Liver (tissue), 9 donors: Measurements from ENCODE around the gene FOXJ2. TPM values are rescaled to one million over a fixed set of nuclear protein-coding genes. Genes with fewer than 3 reads are reported as not detected.

Source experiments
- DNase-seq: peaks from one replicate; pipeline ENCODE4 v3.0.0-alpha.2; 2017; ENCODE audit warnings: low spot score
- H3K27ac ChIP-seq, 2 donors: one replicate each; pipeline ENCODE4 v1.7.0; 2013; ENCODE audit warnings: inconsistent platforms in 2 of 2, low read length in 2 of 2, control low read depth in 1 of 2, low read depth in 1 of 2, mild to moderate bottlenecking in 1 of 2
- H3K27me3 ChIP-seq, 4 donors: one replicate each; pipeline versions ENCODE4 v1.6.1 to v1.7.0; 2013; ENCODE audit warnings: low read length in 3 of 4, inconsistent platforms in 1 of 4, mild to moderate bottlenecking in 1 of 4, moderate library complexity in 1 of 4; ENCODE audit not compliant: control insufficient read depth in 4 of 4, insufficient read depth in 4 of 4
- H3K36me3 ChIP-seq, 4 donors: one replicate each; pipeline versions ENCODE4 v1.6.1 to v1.7.0; 2013; ENCODE audit warnings: low read length in 3 of 4, mild to moderate bottlenecking in 3 of 4, low read depth in 1 of 4, moderate library complexity in 1 of 4; ENCODE audit not compliant: control insufficient read depth in 4 of 4, insufficient read depth in 3 of 4
- H3K4me1 ChIP-seq, 4 donors: one replicate each; pipeline versions ENCODE4 v1.6.1 to v1.7.0; 2013; ENCODE audit warnings: low read length in 3 of 4, mild to moderate bottlenecking in 3 of 4, moderate library complexity in 1 of 4; ENCODE audit not compliant: control insufficient read depth in 4 of 4, insufficient read depth in 4 of 4
- H3K4me3 ChIP-seq, 3 donors: one replicate each; pipeline versions ENCODE4 v1.6.1 to v1.7.0; 2013; ENCODE audit warnings: low read length in 3 of 3, control low read depth in 1 of 3, low read depth in 1 of 3, mild to moderate bottlenecking in 1 of 3
- H3K9ac ChIP-seq, 2 donors: one replicate each; pipeline ENCODE4 v1.7.0; 2013; ENCODE audit warnings: low read length in 2 of 2, mild to moderate bottlenecking in 2 of 2, moderate library complexity in 2 of 2, control low read depth in 1 of 2, low read depth in 1 of 2
- H3K9me3 ChIP-seq, 4 donors: one replicate each; pipeline versions ENCODE4 v1.6.1 to v1.7.0; 2013; ENCODE audit warnings: low read length in 3 of 4; ENCODE audit not compliant: control insufficient read depth in 4 of 4
- EGR1 ChIP-seq, 2 donors: IDR thresholded peaks; 2 replicates each; pipeline ENCODE4 v1.6.1; 2016 to 2018; ENCODE audit warnings: antibody characterized with exemption in 2 of 2, low read depth in 2 of 2
- GABPA ChIP-seq, 2 donors: IDR thresholded peaks in 1 of 2; conservative IDR thresholded peaks in 1 of 2; 2 replicates each; pipeline ENCODE4 v1.6.1; 2016; ENCODE audit warnings: antibody characterized with exemption in 2 of 2, mild to moderate bottlenecking in 1 of 2, moderate library complexity in 1 of 2
- HNF4A ChIP-seq, 2 donors: conservative IDR thresholded peaks; 2 replicates each; pipeline ENCODE4 v1.6.1; 2016; ENCODE audit warnings: antibody characterized with exemption in 2 of 2, mild to moderate bottlenecking in 2 of 2
- HNF4G ChIP-seq: IDR thresholded peaks from 2 replicates; pipeline ENCODE4 v1.6.1; 2016; ENCODE audit warnings: antibody characterized with exemption
- JUND ChIP-seq, 2 donors: IDR thresholded peaks; 2 replicates each; pipeline ENCODE4 v1.6.1; 2016; ENCODE audit warnings: antibody characterized with exemption in 2 of 2
- NR2F2 ChIP-seq: IDR thresholded peaks from 2 replicates; pipeline ENCODE4 v1.6.1; 2016; ENCODE audit warnings: antibody characterized with exemption
- RAD21 ChIP-seq, 2 donors: IDR thresholded peaks; 2 replicates each; pipeline ENCODE4 v1.6.1; 2016; ENCODE audit warnings: antibody characterized with exemption in 2 of 2, mild to moderate bottlenecking in 2 of 2
- RXRA ChIP-seq, 2 donors: IDR thresholded peaks; 2 replicates each; pipeline ENCODE4 v1.6.1; 2017 to 2018; ENCODE audit warnings: antibody characterized with exemption in 2 of 2, mild to moderate bottlenecking in 1 of 2
- SP1 ChIP-seq: IDR thresholded peaks from 2 replicates; pipeline ENCODE4 v1.6.1; 2018; ENCODE audit warnings: antibody characterized with exemption, mild to moderate bottlenecking
- YY1 ChIP-seq: IDR thresholded peaks from 2 replicates; pipeline ENCODE4 v1.6.1; 2016; ENCODE audit warnings: antibody characterized with exemption, mild to moderate bottlenecking
- WGBS: extraction: QIAGEN DNeasy Blood & Tissue Kit; methylation state at CpG from one replicate; pipeline ENCODE4 v1.1.7; 2013; 5-methylcytosine and 5-hydroxymethylcytosine counted together
- polyA plus RNA-seq, 2 donors: library from polyadenylated mRNA; stranded (reverse) in 1 of 2; unstranded in 1 of 2; fragments of 200-250 nt in 1 of 2; fragments of >200 nt in 1 of 2; fragmentation: Nextera tagmentation in 1 of 2; extraction: Ambion mirVana in 1 of 2; gene quantifications; one replicate each; pipeline versions ENCODE4 v1.2.1 to v1.2.3, GENCODE V29; 2013 to 2015
- total RNA-seq, 2 donors: library from RNA; depleted of rRNA; stranded (reverse); fragments of >200 nt; gene quantifications; one replicate each; pipeline ENCODE4 v1.2.3, GENCODE V29; 2014
- TF ChIP-seq, protein P1 (sequence below): IDR thresholded peaks from 2 replicates; pipeline ENCODE4 v1.6.1; 2016; ENCODE audit warnings: antibody characterized with exemption, mild to moderate bottlenecking
- TF ChIP-seq, protein P2 (sequence below): fragments of 150-350 bp; IDR thresholded peaks from 2 replicates; pipeline ENCODE4 v1.5.1; 2017; ENCODE audit warnings: improper control_type of control experiment, low read depth, low read length; ENCODE audit not compliant: missing input control
- TF ChIP-seq, protein P3 (sequence below): IDR thresholded peaks from 2 replicates; pipeline ENCODE4 v1.6.1; 2016; ENCODE audit warnings: antibody characterized with exemption
- donor health status: healthy.
- donor health status: healthy.
- donor health status: healthy.
- donor health status: healthy.
- donor health status: healthy.

Gene FOXJ2
- total and polyA plus RNA-seq, 4 donors: 2.3 to 9.2 (median 3.7) TPM

DNA sequence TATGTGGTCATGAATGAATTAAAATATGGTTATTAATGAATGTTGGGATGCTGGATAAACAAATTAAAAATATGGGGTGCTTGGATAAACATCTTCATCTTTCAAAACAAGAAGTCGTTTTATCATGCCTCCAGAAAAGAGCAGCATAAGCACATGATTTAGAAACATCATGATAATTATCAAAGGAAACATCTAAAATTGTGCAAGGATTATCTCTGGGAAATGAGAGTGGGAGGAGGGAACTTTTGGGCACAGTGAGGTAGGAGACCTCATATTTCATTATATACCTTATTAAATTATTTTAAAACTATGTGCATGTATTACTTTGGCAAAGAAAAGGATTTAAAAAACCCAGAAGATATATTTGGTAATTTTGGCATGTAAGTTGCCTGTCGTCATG lies 24.8 kb downstream of the FOXJ2 start:
- Histone ChIP-seq H3K36me3 (peaks cover 0 to 30% (median 13%) of the 10 kb centered on the region in 4 donors), H3K9me3 (no peaks in the 10 kb centered on the region), H3K4me3 (no peak overlapping the region), H3K4me1 (no peaks in the 10 kb centered on the region), H3K27me3 (no peaks in the 10 kb centered on the region), H3K9ac (no peak overlapping the region), H3K27ac (no peak overlapping the region)
- no peak for DNase-seq
- 65% methylated on average over 2 of the region's 2 CpGs for WGBS
- no peak for TF ChIP-seq RAD21 (IDR thresholded peaks at IDR 0.05)
- no peak for TF ChIP-seq JUND (IDR thresholded peaks at IDR 0.05)
- no peak for TF ChIP-seq RXRA (IDR thresholded peaks at IDR 0.05)
- no peak for TF ChIP-seq HNF4A (conservative IDR thresholded peaks at IDR 0.05)
- no peak for TF ChIP-seq NR2F2
- TF ChIP-seq, protein P1, sequence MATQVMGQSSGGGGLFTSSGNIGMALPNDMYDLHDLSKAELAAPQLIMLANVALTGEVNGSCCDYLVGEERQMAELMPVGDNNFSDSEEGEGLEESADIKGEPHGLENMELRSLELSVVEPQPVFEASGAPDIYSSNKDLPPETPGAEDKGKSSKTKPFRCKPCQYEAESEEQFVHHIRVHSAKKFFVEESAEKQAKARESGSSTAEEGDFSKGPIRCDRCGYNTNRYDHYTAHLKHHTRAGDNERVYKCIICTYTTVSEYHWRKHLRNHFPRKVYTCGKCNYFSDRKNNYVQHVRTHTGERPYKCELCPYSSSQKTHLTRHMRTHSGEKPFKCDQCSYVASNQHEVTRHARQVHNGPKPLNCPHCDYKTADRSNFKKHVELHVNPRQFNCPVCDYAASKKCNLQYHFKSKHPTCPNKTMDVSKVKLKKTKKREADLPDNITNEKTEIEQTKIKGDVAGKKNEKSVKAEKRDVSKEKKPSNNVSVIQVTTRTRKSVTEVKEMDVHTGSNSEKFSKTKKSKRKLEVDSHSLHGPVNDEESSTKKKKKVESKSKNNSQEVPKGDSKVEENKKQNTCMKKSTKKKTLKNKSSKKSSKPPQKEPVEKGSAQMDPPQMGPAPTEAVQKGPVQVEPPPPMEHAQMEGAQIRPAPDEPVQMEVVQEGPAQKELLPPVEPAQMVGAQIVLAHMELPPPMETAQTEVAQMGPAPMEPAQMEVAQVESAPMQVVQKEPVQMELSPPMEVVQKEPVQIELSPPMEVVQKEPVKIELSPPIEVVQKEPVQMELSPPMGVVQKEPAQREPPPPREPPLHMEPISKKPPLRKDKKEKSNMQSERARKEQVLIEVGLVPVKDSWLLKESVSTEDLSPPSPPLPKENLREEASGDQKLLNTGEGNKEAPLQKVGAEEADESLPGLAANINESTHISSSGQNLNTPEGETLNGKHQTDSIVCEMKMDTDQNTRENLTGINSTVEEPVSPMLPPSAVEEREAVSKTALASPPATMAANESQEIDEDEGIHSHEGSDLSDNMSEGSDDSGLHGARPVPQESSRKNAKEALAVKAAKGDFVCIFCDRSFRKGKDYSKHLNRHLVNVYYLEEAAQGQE: no peak
- TF ChIP-seq, protein P2, sequence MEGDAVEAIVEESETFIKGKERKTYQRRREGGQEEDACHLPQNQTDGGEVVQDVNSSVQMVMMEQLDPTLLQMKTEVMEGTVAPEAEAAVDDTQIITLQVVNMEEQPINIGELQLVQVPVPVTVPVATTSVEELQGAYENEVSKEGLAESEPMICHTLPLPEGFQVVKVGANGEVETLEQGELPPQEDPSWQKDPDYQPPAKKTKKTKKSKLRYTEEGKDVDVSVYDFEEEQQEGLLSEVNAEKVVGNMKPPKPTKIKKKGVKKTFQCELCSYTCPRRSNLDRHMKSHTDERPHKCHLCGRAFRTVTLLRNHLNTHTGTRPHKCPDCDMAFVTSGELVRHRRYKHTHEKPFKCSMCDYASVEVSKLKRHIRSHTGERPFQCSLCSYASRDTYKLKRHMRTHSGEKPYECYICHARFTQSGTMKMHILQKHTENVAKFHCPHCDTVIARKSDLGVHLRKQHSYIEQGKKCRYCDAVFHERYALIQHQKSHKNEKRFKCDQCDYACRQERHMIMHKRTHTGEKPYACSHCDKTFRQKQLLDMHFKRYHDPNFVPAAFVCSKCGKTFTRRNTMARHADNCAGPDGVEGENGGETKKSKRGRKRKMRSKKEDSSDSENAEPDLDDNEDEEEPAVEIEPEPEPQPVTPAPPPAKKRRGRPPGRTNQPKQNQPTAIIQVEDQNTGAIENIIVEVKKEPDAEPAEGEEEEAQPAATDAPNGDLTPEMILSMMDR: no peak
- no peak for TF ChIP-seq HNF4G
- TF ChIP-seq, protein P3, sequence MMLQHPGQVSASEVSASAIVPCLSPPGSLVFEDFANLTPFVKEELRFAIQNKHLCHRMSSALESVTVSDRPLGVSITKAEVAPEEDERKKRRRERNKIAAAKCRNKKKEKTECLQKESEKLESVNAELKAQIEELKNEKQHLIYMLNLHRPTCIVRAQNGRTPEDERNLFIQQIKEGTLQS: no peak
- no peak for TF ChIP-seq EGR1 (IDR thresholded peaks at IDR 0.05; ENCODE audit: low read depth in 2 of 2)

DNA sequence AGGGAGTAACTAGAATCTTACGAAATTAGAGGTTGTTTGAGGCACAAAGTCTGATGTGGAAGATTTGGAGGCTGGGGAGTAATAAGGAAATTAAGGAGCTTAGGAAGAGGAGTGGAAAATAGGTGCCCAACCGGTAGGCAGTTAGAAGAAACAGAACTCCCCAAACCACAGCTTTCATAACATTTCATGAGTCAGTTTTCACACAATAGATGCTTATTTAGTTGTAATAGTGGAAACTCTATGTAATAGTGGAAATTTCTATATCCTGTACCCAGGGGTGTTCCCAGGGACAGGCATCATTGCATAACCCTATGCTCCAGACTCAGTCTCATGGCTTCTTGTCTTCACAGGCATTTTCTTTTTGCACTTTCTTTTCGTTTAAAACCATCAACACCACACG lies 25.3 kb downstream of the FOXJ2 start:
- Histone ChIP-seq H3K9me3 (no peaks in the 10 kb centered on the region), H3K4me1 (no peaks in the 10 kb centered on the region), H3K36me3 (peaks cover 0 to 25% (median 8%) of the 10 kb centered on the region in 4 donors), H3K4me3 (no peak overlapping the region), H3K27ac (no peak overlapping the region), H3K27me3 (no peaks in the 10 kb centered on the region), H3K9ac (no peak overlapping the region)
- TF ChIP-seq SP1: peak; percentile 20
- TF ChIP-seq HNF4G: no peak
- DNase-seq: no peak
- WGBS: 69% methylated on average over 4 of the region's 4 CpGs

DNA sequence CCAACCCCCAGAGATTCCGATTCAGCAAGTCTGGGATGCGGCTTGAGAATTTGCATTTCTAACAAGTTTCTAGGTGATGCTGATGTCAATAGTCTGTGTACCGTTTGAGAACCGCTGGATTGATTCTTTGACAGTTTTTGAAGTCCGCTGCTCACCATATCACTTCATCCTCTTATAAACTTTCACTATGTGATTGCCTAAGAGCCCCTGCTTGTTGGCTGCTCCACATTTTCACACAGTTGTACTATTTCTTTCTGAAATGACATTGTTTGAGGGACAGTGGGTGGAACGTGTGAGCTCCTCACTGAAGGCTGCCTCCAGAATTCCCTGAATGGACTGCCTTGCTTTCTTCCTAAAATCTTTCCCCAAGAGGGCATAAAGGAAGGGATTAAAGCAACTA lies 26.0 kb downstream of the FOXJ2 start:
- WGBS: 62% methylated on average over 6 of the region's 6 CpGs
- Histone ChIP-seq H3K9me3 (no peaks in the 10 kb centered on the region), H3K27ac (no peak overlapping the region)

More for the DNA sequence above, 26.0 kb downstream of the FOXJ2 start:
- Histone ChIP-seq H3K27me3 (no peaks in the 10 kb centered on the region), H3K36me3 (peaks cover 0 to 20% (median 5%) of the 10 kb centered on the region in 4 donors), H3K4me1 (no peaks in the 10 kb centered on the region), H3K4me3 (no peak overlapping the region), H3K9ac (no peak overlapping the region)
- TF ChIP-seq YY1: no peak
- TF ChIP-seq RAD21 (IDR thresholded peaks at IDR 0.05): no peak
- no peak for TF ChIP-seq RXRA (IDR thresholded peaks at IDR 0.05)
- TF ChIP-seq, protein P2: no peak
- no peak for TF ChIP-seq GABPA (IDR thresholded peaks at IDR 0.05 in 1 of 2, conservative IDR thresholded peaks at IDR 0.05 in 1 of 2)
- no peak for TF ChIP-seq HNF4A (conservative IDR thresholded peaks at IDR 0.05)
- TF ChIP-seq HNF4G: no peak
- TF ChIP-seq, protein P1: no peak
- DNase-seq: no peak
